H9 (cell line): ENCODE data around the gene CDH23. TPM values are rescaled to one million over a fixed set of nuclear protein-coding genes. Genes with fewer than 3 reads are reported as not detected.

Experiments used
- DNase-seq: peaks from one replicate; pipeline ENCODE4 v3.0.0-alpha.2; 2017
- H2AFZ ChIP-seq: one replicate; pipeline ENCODE4 v1.6.1; 2013; ENCODE audit warnings: mild to moderate bottlenecking, low read length, control low read depth, moderate library complexity
- H2AK5ac ChIP-seq: 2 replicates; pipeline ENCODE4 v1.6.1; 2013; ENCODE audit warnings: low read length, control low read depth, mixed read lengths; ENCODE audit not compliant: insufficient read length
- H2BK120ac ChIP-seq: one replicate; pipeline ENCODE4 v1.6.1; 2013; ENCODE audit warnings: low read depth, mild to moderate bottlenecking, low read length, control low read depth, inconsistent platforms; ENCODE audit not compliant: poor library complexity, severe bottlenecking
- H2BK12ac ChIP-seq: 2 replicates; pipeline ENCODE4 v1.6.1; 2013; ENCODE audit warnings: low read length, control low read depth, mixed read lengths, low read depth; ENCODE audit not compliant: insufficient read length
- H2BK15ac ChIP-seq: 2 replicates; pipeline ENCODE4 v1.6.1; 2013; ENCODE audit warnings: low read depth, low read length, control low read depth
- H2BK20ac ChIP-seq: one replicate; pipeline ENCODE4 v1.6.1; 2013; ENCODE audit warnings: low read depth, mild to moderate bottlenecking, low read length, control low read depth, inconsistent platforms; ENCODE audit not compliant: poor library complexity, severe bottlenecking
- H2BK5ac ChIP-seq: 2 replicates; pipeline ENCODE4 v1.6.1; 2013; ENCODE audit warnings: low read length, control low read depth, mixed read lengths; ENCODE audit not compliant: insufficient read length
- H3K14ac ChIP-seq: 2 replicates; pipeline ENCODE4 v1.6.1; 2013; ENCODE audit warnings: low read length, control low read depth; ENCODE audit not compliant: insufficient read depth
- H3K18ac ChIP-seq: 2 replicates; pipeline ENCODE4 v1.6.1; 2013; ENCODE audit warnings: low read depth, mild to moderate bottlenecking, mixed read lengths, low read length, control low read depth; ENCODE audit not compliant: insufficient read length
- H3K23ac ChIP-seq: 2 replicates; pipeline ENCODE4 v1.6.1; 2013; ENCODE audit warnings: low read length, control low read depth, mixed read lengths, low read depth; ENCODE audit not compliant: insufficient read length
- H3K23me2 ChIP-seq: 2 replicates; pipeline ENCODE4 v1.6.1; 2013; ENCODE audit warnings: low read depth, mild to moderate bottlenecking, mixed read lengths, low read length, control low read depth; ENCODE audit not compliant: insufficient read length, poor library complexity, severe bottlenecking
- H3K27ac ChIP-seq: 2 replicates; pipeline ENCODE4 v1.5.1; 2013; ENCODE audit warnings: low read length, control low read depth, mixed read lengths, low read depth; ENCODE audit not compliant: insufficient read length
- H3K27me3 ChIP-seq: 2 replicates; pipeline ENCODE4 v1.6.1; 2013; ENCODE audit warnings: low read length, control low read depth, inconsistent platforms; ENCODE audit not compliant: insufficient read depth
- H3K4ac ChIP-seq: 2 replicates; pipeline ENCODE4 v1.6.1; 2013; ENCODE audit warnings: low read depth, mild to moderate bottlenecking, control low read depth, inconsistent platforms, low read length, moderate library complexity
- H3K4me1 ChIP-seq: 2 replicates; pipeline ENCODE4 v1.6.1; 2013; ENCODE audit warnings: low read length, control low read depth, inconsistent platforms; ENCODE audit not compliant: insufficient read depth
- H3K4me2 ChIP-seq: 2 replicates; pipeline ENCODE4 v1.6.1; 2013; ENCODE audit warnings: low read length, control low read depth, mixed read lengths; ENCODE audit not compliant: insufficient read length, insufficient read depth
- H3K56ac ChIP-seq: 2 replicates; pipeline ENCODE4 v1.6.1; 2013; ENCODE audit warnings: low read depth, mild to moderate bottlenecking, mixed read lengths, low read length, control low read depth; ENCODE audit not compliant: insufficient read length
- H3K79me1 ChIP-seq: 2 replicates; pipeline ENCODE4 v1.6.1; 2013; ENCODE audit warnings: low read depth, mild to moderate bottlenecking, moderate library complexity, low read length, control low read depth, inconsistent platforms; ENCODE audit not compliant: insufficient read depth, poor library complexity, severe bottlenecking
- H3K79me2 ChIP-seq: 2 replicates; pipeline ENCODE4 v1.6.1; 2013; ENCODE audit warnings: low read length, control low read depth, inconsistent platforms; ENCODE audit not compliant: insufficient read depth
- H3K9ac ChIP-seq: 2 replicates; pipeline ENCODE4 v1.6.1; 2013; ENCODE audit warnings: low read length, control low read depth, mixed read lengths; ENCODE audit not compliant: insufficient read length; ENCODE audit errors: extremely low read depth
- H3K9me3 ChIP-seq: one replicate; pipeline ENCODE4 v1.6.1; 2013; ENCODE audit warnings: low read depth, low read length, inconsistent platforms; ENCODE audit not compliant: control insufficient read depth
- H3T11ph ChIP-seq: one replicate; pipeline ENCODE4 v1.6.1; 2013; ENCODE audit warnings: mild to moderate bottlenecking, low read length, control low read depth, inconsistent platforms
- H4K20me1 ChIP-seq: one replicate; pipeline ENCODE4 v1.6.1; 2013; ENCODE audit not compliant: control insufficient read depth, insufficient read length, insufficient read depth
- H4K5ac ChIP-seq: 2 replicates; pipeline ENCODE4 v1.6.1; 2013; ENCODE audit warnings: low read depth, mild to moderate bottlenecking, mixed read lengths, low read length, control low read depth; ENCODE audit not compliant: insufficient read length
- H4K8ac ChIP-seq: replicated peaks from 2 replicates; pipeline ENCODE4 v1.6.1; 2013; ENCODE audit warnings: low read length, control low read depth, mixed read lengths, low read depth; ENCODE audit not compliant: insufficient read length
- H4K91ac ChIP-seq: 2 replicates; pipeline ENCODE4 v1.6.1; 2013; ENCODE audit warnings: low read depth, mild to moderate bottlenecking, moderate library complexity, mixed read lengths, low read length, control low read depth; ENCODE audit not compliant: insufficient read length
- H3K27ac Mint-ChIP-seq, 3 experiments: 2 replicates in 2 of 3; 3 replicates in 1 of 3; pipeline ENCODE4 v1.8.0; 2020 to 2021; ENCODE audit warnings: mixed read lengths in 3 of 3, mild to moderate bottlenecking in 1 of 3, moderate library complexity in 1 of 3
- H3K27me3 Mint-ChIP-seq: 2 replicates; pipeline ENCODE4 v1.8.0; 2021; ENCODE audit warnings: low read depth, mild to moderate bottlenecking, moderate library complexity, mixed read lengths
- H3K36me3 Mint-ChIP-seq, 3 experiments: 2 replicates in 2 of 3; 3 replicates in 1 of 3; pipeline ENCODE4 v1.8.0; 2020 to 2021; ENCODE audit warnings: low read depth in 3 of 3, mixed read lengths in 3 of 3; ENCODE audit not compliant: insufficient read depth in 1 of 3
- H3K4me1 Mint-ChIP-seq, 2 experiments: 2 replicates each; pipeline ENCODE4 v1.8.0; 2020; ENCODE audit warnings: mixed read lengths in 2 of 2
- H3K4me3 Mint-ChIP-seq, 2 experiments: 2 replicates in 1 of 2; 3 replicates in 1 of 2; pipeline ENCODE4 v1.8.0; 2020 to 2021; ENCODE audit warnings: mild to moderate bottlenecking in 2 of 2, mixed read lengths in 2 of 2, moderate library complexity in 1 of 2
- H3K9me3 Mint-ChIP-seq, 2 experiments: 2 replicates in 1 of 2; 3 replicates in 1 of 2; pipeline ENCODE4 v1.8.0; 2020; ENCODE audit warnings: mild to moderate bottlenecking in 2 of 2, mixed read lengths in 2 of 2, moderate library complexity in 1 of 2
- WGBS: extraction: QIAGEN DNeasy Blood & Tissue Kit; methylation state at CpG from one replicate; pipeline ENCODE4 v1.1.7; 2013; ENCODE audit warnings: missing lambda C conversion rate, low lambda C conversion rate, mixed read lengths; ENCODE audit not compliant: insufficient read length; ENCODE audit errors: extremely low coverage; 5-methylcytosine and 5-hydroxymethylcytosine counted together
- total RNA-seq: library from RNA; stranded (reverse); gene quantifications from 2 replicates; pipeline ENCODE4 v1.2.1, GENCODE V29; 2021
- TF ChIP-seq, protein P1 (sequence below): fragments of 200-600 bp; sonication (generic); conservative IDR thresholded peaks from 3 replicates; pipeline ENCODE4 v1.8.0; 2021; ENCODE audit warnings: antibody characterized with exemption, mild to moderate bottlenecking

CDH23 gene
- total RNA-seq, 1 experiment from 2014 or later = 2.1 TPM

GRCh38 chr10:71432956-71433767 lies 36.4 kb downstream of the CDH23 start:
- Histone ChIP-seq H3K4me2 (no peak overlapping the region), H3K56ac (no peak overlapping the region), H2AK5ac (no peak overlapping the region), H3K9ac (no peak overlapping the region), H3K4ac (no peak overlapping the region), H2BK5ac (no peak overlapping the region), H3K14ac (no peak overlapping the region), H3T11ph (no peak overlapping the region), H3K18ac (no peak overlapping the region), H4K20me1 (no peaks in the 10 kb centered on the region), H3K9me3 (no peaks in the 10 kb centered on the region), H2BK15ac (no peak overlapping the region), H3K27me3 (no peaks in the 10 kb centered on the region), H3K27ac (no peak overlapping the region), H3K4me1 (no peaks in the 10 kb centered on the region), H3K23ac (no peak overlapping the region), H2BK20ac (no peak overlapping the region), H3K79me2 (no peaks in the 10 kb centered on the region), H2BK120ac (no peak overlapping the region), H2AFZ (no peak overlapping the region), H4K8ac (no peak overlapping the region), H4K5ac (no peak overlapping the region), H2BK12ac (no peak overlapping the region), H4K91ac (no peak overlapping the region), H3K23me2 (peaks cover 3% of the 10 kb centered on the region), H3K79me1 (no peaks in the 10 kb centered on the region)
- Mint-ChIP-seq H3K9me3 (no peaks in the 10 kb centered on the region), H3K4me1 (peaks cover 17 to 19% of the 10 kb centered on the region in 2 experiments), H3K4me3 (no peak overlapping the region), H3K27ac (no peak overlapping the region), H3K36me3 (no peaks in the 10 kb centered on the region), H3K27me3 (peaks cover 8% of the 10 kb centered on the region)
- TF ChIP-seq, protein P1, sequence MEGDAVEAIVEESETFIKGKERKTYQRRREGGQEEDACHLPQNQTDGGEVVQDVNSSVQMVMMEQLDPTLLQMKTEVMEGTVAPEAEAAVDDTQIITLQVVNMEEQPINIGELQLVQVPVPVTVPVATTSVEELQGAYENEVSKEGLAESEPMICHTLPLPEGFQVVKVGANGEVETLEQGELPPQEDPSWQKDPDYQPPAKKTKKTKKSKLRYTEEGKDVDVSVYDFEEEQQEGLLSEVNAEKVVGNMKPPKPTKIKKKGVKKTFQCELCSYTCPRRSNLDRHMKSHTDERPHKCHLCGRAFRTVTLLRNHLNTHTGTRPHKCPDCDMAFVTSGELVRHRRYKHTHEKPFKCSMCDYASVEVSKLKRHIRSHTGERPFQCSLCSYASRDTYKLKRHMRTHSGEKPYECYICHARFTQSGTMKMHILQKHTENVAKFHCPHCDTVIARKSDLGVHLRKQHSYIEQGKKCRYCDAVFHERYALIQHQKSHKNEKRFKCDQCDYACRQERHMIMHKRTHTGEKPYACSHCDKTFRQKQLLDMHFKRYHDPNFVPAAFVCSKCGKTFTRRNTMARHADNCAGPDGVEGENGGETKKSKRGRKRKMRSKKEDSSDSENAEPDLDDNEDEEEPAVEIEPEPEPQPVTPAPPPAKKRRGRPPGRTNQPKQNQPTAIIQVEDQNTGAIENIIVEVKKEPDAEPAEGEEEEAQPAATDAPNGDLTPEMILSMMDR = no peak
- WGBS = no CpG with 5 or more reads among the region's 11 CpGs
- no peak for DNase-seq
